DMS153 treated with DMSO at 0.1 percent for 48 hours (cell line): Measurements from ENCODE around the gene DCAF5.
"Not testable (repeated sequence)": the region's sequence is repeated elsewhere in the genome, so short reads cannot be mapped to it uniquely, and the experiment has no call there.

Experiments used
- DNase-seq: peaks from one replicate; lab custom pipeline; 2025; ENCODE audit not compliant: unreplicated experiment; lab: John Stamatoyannopoulos, UW

DCAF5 gene

DNA sequence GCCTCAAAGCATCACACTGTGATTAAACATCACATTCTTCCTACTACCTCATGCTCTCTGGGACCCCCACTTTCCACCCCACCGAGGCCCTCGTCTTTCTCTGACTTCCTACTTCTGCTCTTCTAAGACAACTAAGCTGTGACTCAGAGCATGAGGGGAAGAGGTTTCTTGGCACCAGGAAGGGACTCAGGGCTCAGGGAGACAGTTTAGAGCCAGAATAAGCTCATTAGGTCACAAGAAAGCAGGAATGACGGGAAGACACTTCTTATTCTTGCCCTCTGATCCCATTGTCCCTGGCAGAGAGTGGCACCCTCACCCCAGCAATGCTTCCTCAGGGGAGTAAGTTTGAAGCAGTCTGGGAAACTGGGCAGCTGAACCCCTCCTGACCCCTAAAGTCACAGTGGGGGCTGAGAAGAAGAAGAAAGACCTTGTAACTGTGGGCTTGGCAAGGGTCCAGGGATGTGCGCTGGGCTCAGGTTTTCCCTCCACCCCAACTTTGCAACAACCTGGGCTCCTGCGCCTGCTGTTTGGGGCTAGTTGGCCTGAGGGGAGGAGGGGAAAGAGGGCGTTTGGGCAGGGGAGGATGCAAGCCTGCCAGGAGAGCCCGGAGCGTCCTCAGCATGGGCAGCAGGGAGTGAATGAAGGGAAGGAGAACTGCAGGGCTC is 109.2 kb downstream of the DCAF5 start:
- no peak for DNase-seq

DNA sequence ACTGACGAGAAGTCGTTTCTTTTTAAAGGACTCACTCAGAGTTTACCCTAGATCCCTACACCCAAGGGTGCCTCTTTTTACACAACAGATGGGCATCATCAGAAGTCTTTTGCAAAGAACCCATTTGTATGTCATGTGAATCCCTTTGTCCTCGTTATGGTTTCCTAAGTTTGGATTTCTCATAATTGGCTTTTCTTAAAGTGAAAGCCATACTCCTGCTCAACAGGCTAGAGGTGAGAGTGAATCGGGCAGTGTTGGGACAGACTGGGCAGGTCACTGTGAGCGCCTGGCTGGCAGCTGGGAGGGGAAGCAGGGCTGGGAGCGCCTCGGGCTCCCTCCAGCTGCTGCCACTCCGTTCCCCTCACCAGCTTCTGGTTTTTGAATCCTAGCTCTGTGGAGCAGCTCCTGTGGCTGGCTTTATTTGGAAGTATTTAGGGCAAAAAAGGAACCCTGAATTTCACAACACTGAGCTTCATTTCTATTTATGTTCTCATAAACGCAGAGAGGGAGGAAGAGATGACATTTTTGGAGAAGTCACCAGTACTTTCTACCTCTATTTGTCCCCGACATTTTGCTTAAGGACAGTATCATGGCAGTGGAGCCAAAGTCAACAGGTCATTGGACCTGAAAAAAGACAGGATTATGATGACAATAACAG is 110.0 kb downstream of the DCAF5 start:
- no peak for DNase-seq

DNA sequence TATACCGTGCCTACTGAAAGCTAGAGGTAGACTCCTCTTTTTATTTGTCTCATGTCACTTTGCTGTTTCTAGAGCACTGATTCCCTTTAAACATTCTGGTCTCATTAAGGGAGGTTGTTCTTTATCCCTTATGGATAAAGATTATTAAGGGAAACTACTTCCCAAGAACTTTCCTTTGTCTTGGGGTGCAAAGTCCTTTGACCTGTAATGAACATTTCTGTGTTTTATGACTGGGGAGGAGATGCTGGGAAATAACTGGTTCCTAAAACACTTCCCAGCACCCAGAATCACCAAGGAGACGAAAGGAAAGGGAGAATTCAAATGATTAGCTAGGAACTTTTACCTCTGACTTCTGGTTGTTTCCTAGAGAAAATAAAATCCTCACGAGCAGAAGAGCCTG is 110.6 kb downstream of the DCAF5 start:
- no peak for DNase-seq

DNA sequence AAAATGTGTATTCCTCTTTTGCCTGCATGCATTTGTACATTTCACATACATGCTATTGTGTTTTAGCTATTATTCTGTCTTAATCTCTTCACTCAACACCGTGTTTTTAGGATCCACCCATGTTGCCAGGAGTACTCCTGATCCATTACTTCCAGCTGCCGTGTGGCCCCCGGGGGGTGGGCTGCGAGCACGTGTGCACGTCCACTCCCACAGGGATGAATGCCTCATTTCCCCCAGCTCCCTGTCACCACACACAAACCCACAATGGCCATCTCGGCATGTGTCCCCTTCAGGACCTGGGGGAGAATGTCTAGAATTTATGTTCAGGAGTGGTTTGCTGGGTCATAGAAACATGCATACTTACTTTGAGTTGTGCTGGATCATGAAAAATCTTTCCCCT is 111.1 kb downstream of the DCAF5 start:
- DNase-seq = no peak

DNA sequence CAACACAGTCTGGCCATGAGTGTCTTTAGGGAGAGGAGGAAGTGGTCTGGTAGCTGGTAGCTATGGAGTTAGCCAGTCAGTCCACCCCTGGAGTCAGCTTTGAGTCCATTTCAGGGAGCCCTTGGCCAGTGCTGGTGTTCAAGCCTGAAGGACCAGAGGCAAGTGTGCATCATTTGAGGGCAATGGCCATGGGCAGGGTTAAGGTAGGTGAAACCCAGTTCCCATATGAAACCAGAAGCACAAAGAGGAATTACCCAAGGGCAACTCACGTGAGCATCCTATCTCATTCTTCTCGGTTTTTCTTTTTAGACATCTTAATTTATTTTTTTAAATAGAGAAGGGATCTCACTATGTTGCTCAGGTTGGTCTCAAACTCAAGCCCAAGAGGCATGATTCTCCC is 112.6 kb downstream of the DCAF5 start:
- DNase-seq = no peak

DNA sequence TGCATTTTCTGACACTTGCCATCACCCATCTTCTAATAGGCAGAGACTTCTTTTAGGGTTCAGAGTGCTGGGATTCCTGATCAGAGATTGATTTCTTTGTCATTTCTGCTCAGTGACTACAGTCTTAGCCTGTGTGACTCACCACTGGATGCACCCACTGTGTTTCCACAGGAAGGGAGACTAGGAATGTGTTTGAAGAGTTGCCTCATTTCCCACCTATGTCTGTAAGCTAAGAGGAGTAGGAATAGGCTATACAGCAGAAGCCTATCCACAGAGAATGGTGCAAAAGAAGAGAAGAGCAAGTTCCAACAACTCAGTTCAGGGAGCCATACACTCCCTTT is 113.7 kb downstream of the DCAF5 start:
- DNase-seq = no peak

DNA sequence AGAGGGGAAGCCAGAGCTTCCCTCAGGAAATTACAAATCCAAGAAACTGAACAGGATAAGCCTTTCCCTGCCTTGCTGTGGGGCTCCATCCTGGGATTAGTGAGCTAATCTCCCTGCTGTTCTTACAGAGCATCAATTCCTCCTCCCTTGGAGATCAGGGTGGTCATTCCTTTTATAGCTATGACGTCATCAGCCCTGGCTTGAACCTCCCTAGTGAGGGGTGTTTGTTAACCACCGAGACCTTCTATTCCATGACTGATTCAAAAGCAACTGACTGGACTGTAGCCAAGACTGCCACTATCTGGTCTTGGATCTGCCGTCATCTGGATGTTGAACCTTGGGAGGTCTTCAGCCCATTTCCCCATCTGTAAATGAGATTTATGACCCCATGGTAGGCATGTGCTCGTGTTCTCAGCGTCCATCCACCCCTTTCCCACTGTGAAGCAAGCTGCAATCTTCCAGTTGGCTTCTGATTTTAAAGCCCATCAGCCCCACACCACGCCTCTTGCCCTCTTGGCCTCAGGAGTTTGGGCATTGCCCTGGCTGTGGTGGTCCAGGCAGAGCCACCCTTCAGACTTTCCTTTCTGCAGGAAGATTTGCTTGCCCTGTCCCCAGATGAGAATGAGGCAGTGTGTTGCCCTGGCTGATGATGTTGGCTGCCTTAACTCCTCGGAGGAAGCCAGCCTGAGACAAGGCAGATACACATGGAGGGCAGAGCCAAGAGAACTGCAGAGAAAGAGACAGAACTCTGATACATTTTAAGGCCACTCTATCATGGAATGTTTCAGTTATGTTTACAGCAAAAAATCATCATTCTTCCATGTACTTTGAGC is 114.2 kb downstream of the DCAF5 start:
- DNase-seq = no peak

DNA sequence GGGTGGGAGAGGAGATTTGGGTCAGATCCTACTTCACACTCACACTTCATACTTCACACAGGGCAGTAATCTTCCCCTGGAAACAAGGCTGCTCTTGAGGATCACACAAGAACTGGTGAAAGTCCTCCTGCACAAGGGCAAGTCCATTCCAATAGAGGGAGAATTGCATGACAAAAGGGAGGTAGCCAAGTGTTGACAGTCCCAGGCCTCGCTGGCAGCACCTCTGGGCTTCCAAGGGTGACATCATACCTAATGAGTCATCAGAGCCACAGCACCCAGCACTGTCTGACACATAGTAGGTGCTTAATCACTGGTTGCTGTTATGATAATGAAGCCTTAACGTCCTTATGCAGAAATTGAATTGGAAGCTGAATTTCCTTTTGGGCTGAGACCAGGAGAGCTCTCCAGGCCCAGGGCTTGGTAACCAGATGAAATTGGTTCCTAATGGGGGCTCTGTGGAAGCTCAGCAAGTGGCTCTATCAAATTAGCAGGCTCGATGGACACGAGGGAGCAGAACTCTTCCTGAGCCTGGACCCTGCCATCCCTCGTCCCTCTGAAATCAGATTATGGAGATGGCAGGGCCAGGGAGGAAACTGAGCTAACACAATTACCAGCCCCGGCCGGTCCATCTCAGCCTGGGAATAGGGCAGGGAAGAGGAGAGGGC is 115.0 kb downstream of the DCAF5 start:
- DNase-seq = no peak

DNA sequence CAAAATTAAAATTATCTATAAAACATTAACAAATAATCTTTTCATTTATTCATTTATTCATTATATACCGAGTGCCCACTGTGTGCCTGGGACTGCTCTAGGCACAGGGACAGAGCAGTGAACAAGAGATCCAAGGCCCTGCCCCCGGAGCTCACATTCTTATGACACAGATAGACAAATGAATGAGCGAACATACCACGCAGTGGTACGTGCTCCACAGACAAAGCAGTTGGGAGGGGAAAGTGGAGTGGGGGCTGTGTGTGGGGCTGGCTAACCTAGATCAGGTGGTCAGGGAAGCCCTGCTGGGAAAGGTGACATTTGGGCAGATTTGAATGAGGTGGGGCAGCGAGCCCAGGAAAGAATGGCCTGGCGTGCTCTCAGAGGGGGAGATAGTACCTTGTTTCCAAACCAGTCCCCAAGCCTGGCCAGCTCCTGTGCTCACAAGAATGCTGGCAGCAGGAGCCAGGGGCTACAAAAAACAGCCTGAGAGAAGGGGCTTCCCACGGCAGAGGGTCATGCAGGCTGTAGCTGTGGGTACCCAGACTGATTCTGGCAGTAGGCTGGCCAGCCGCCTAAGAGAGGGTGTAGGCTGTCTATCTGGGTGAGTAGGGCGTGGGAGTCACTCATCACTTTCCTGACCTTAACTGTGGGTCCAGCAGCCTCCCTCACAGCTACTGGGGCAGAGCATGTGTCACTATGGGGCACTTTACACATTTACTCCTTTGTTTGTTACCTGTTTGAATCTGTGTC is 116.0 kb downstream of the DCAF5 start:
- DNase-seq = no peak

DNA sequence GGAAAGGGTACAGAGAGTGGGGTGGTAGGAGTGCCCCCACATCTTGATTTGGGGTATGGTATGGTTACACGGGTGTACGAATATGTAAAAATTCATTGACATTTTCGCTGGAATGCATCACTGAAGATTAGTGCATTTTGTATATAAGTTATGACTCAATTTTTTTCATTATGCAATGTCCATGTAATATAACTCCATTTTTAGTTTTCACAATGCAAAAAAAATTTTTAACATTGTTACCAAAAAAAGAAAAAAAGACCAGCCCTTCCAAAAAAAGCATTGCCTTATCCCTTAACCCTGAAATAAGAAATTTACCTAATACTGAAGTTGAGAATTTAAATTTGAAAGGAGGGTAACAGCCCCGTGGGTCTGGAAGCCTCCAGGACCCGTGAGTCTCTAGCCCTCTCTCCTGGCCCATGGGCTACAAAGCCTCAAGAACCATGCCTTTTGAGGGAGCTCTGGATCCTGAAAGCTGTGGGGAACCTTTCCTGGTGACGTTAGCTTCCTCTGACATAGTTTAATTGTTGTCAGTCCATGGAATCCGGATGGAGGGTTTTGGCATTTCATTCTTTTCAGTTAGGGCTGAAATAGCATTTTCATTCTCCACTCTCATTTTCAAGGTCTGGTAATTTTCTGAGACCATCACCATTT is 118.2 kb downstream of the DCAF5 start:
- DNase-seq = no peak

DNA sequence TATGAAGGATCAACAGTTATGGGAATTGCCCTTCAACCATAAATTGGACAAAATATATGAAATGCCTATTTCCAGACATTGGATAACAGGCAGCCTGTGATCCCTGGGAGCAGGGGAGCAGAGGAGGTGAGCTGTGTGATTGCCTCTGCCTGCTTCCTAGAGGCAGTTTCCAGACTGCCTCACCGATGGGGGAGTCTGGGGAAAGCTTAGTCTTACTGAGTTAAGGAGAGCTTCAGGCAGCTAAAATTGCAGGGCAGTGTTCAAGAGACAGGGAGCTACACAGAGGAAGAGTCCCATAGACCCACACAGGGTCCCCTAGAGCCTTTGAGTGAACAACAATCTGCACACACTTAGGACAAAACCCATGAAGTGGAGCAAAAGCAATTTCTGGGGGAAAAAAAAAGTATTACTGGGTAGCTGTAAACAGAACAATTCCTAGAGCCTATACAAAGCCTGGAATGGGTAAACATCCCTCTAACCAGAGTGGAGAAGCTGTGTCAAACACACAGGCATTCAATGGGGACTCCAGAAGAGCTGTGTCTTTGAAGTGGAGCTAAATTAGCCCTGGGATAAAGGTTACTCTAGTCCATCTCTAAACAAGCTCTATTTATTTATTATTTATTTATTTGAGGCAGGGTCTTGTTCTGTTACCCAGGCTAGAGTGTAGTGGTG is 125.5 kb downstream of the DCAF5 start:
- no peak for DNase-seq

DNA sequence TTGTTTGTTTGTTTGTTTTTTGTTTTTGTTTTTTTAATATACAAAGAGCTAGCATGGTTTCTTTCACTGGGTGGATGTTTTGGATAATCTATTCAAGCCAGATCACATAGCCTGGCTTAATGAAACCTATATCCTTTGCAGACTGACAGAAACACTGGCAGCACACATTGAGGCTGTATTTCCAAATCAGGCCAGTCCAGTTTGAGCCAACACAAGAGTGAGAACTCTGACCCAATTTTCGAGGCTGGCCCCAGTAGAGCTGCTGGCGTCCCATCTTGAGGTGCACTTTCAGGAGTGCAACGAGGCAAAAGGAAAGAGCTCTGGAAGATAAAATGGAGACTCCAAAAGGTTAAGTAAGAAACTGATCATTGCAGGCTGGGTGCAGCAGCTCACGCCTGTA is 129.9 kb downstream of the DCAF5 start:
- DNase-seq = no peak

DNA sequence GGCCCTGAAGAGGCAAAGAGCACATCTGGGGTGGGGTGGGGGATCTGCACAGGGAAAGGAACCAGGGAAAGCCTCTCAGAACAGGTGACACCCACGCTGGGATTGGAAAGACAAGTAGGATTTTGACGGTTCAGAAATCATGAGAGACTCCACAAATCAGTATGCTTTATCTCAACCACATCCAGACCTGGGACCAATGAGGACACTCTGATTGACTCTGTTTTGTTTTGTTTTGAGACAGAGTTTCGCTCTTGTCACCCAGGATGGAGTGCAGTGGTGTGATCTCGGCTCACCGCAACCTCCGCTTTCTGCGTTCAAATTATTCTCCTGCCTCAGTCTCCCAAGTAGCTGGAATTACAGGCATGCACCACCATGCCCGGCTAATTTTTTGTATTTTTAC is 130.8 kb downstream of the DCAF5 start:
- not testable (repeated sequence) for DNase-seq

DNA sequence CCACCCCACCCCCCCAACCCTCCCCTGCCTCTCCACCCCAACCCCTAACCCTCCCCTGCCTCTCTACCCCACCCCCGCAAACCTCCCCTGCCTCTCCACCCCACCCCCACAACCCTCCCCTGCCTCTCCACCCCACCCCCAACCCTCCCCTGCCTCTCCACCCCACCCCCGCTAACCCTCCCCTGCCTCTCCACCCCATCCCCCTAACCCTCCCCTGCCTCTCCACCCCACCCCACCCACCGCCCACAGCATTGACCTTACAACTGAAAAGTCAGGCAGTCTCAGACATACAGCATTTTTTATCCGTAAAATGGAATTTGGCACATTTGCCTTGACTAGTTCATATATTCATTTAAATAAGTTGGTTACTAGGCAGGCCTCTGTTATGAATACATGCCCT is 135.2 kb downstream of the DCAF5 start:
- DNase-seq = no peak

DNA sequence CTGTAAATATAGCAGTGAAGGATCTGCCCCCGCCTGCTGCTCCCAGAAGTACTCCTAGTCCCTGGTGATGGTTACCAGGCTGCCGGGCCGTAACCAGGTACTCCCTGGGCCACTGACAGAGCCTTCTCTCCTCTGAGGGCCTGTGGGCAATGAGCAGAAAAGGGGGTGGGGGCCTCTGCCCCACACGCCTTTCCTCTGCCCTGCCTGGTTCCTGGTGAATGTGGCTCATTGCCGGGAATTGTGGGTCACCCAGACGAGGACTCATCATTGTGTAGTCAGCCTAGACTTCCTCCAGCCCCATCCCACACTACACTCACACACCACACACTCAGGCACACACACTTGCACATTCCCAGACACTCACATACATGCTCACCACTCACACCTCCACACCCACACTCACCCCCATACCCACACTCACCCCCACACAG is 138.1 kb downstream of the DCAF5 start:
- no peak for DNase-seq

DNA sequence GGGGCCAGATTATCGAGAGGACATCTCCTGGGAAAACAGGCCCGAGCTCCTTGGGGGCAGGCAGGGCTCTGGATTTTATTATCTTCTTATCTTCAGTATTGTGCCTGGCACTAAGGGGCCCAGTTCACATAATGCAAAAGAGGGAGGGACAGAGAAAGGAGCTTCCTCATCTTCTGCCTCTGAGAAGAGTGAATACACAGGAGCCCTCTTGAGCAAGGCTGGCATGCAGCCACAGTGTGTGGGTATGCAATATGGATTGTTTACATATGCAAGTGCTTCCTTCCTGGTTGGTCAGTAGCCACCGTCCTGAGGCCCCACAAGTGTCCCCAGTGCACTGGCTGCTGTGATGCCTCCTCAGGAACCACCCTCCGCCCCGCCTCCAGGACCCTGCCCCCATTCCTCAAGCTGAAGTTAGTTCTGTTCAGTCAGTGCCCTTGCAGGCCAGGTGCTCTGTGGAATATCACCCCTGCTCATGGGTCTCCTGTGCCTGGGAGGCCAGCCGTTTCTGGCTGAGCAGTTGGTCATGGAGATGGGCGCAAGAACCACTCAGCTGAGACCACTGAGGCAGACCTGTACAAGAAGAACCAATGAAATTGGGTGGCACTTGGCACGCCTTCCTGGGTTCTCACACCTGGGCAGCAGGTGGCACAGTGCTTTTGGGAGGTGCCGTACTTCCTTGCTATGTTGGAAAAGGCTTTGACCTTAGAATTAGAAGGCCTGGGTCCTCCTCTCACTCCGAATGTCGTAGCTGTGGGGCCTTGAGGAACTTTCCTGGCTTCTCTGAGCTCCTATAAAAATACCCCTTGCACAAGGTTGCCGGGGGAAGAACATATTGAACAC is 138.8 kb downstream of the DCAF5 start:
- DNase-seq = peak; percentile 45

DNA sequence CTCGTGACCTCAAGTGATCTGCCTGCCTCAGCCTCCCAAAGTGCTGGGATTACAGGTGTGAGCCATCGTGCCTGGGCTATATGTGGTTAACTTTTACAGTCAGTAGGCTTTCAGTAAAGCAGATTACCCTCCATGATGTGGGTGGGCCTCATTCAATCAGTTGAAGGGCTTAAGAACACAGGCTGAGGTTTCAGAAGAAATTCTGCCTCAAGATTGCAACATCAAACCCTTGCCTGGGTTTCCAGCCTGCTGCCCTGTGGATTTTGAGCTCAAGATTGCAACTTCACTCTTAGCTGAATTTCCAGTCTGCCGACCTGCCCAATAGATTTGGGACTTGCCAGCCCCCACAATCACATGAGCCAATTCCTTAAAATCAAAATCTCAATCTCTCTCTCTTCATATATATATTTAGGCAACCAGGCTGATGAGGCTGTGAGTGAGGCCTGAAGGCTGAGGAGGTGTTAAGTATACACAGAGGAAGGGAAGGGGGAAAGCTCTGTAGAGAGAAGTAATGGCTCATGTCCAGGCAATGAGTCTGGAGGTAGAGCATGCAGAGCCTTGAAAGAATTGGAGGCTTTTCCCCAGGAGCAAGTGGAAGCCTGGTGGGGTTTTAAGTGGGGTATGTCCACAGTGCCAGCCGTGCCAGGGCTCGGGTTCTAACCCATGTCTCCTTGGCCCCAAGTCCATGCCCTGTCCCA is 140.5 kb downstream of the DCAF5 start:
- DNase-seq = no peak

DNA sequence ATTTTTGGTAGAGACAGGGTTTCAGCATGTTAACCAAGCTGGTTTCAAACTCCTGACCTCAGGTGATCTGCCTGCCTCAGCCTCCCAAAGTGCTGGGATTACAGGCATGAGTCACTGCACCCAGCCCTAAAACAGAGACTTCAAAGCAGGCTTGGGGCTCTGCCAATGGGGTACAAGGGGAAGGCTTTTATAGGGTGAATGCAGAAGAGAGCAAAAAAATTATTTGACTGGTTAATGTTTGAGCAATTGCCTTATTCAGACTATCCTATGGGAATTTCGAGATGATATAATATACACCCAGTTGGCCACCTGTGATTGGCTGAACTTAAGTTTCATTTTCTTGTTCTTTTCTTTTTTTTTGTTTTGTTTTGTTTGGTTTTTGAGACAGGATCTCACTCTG is 142.3 kb downstream of the DCAF5 start:
- no peak for DNase-seq
